Astrocyte (in vitro differentiated cells and primary cell): ENCODE measurements around the gene PPT2. TPM values are rescaled to one million over a fixed set of nuclear protein-coding genes. Genes with fewer than 3 reads are reported as not detected.

Experiments used
- DNase-seq: peaks from one replicate; pipeline ENCODE4 v3.0.0-alpha.2; 2010; ENCODE audit warnings: low read depth
- FAIRE-seq: peaks from 2 replicates; lab custom pipeline; 2011; peaks lifted over from hg19 to GRCh38; lab: Jason Lieb, UNC
- H2AFZ ChIP-seq: 2 replicates; pipeline ENCODE4 v1.6.0; 2012; ENCODE audit warnings: low read depth, low read length, inconsistent platforms
- H3K27ac ChIP-seq: 2 replicates; pipeline ENCODE4 v1.5.1; 2011; ENCODE audit warnings: low read depth, low read length, inconsistent platforms
- H3K27me3 ChIP-seq: 2 replicates; pipeline ENCODE4 v1.6.0; 2011; ENCODE audit warnings: low read length, inconsistent platforms; ENCODE audit not compliant: insufficient read depth
- H3K36me3 ChIP-seq: 2 replicates; pipeline ENCODE4 v1.5.1; 2011; ENCODE audit warnings: low read length, inconsistent platforms; ENCODE audit not compliant: insufficient read depth
- H3K4me1 ChIP-seq: 2 replicates; pipeline ENCODE4 v1.5.1; 2011; ENCODE audit warnings: low read length, inconsistent platforms; ENCODE audit not compliant: insufficient read depth
- H3K4me2 ChIP-seq: 2 replicates; pipeline ENCODE4 v1.6.0; 2012; ENCODE audit warnings: low read length, inconsistent platforms
- H3K4me3 ChIP-seq: 2 replicates; pipeline ENCODE4 v1.5.1; 2011; ENCODE audit warnings: low read depth, mild to moderate bottlenecking, low read length, inconsistent platforms; ENCODE audit not compliant: insufficient read depth
- H3K79me2 ChIP-seq: 2 replicates; pipeline ENCODE4 v1.6.0; 2012; ENCODE audit warnings: mild to moderate bottlenecking, low read length, inconsistent platforms; ENCODE audit not compliant: insufficient read depth
- H3K9ac ChIP-seq: 2 replicates; pipeline ENCODE4 v1.6.0; 2012; ENCODE audit warnings: mild to moderate bottlenecking, low read length, inconsistent platforms
- H3K9me3 ChIP-seq: 2 replicates; pipeline ENCODE4 v1.5.1; 2012; ENCODE audit warnings: low read depth, mild to moderate bottlenecking, low read length, inconsistent platforms; ENCODE audit not compliant: insufficient read depth
- H4K20me1 ChIP-seq: 2 replicates; pipeline ENCODE4 v1.6.0; 2012; ENCODE audit warnings: low read length, inconsistent platforms; ENCODE audit not compliant: insufficient read depth
- H3K27ac Mint-ChIP-seq: one replicate; pipeline ENCODE4 v1.8.0; 2021; ENCODE audit warnings: mild to moderate bottlenecking, mixed read lengths; ENCODE audit not compliant: unreplicated experiment
- H3K27me3 Mint-ChIP-seq: one replicate; pipeline ENCODE4 v1.8.0; 2021; ENCODE audit warnings: low read depth, mixed read lengths; ENCODE audit not compliant: unreplicated experiment
- H3K36me3 Mint-ChIP-seq: one replicate; pipeline ENCODE4 v1.8.0; 2021; ENCODE audit warnings: low read depth, mixed read lengths; ENCODE audit not compliant: unreplicated experiment
- H3K4me1 Mint-ChIP-seq: one replicate; pipeline ENCODE4 v1.8.0; 2021; ENCODE audit warnings: low read depth, mixed read lengths; ENCODE audit not compliant: unreplicated experiment
- H3K4me3 Mint-ChIP-seq: one replicate; pipeline ENCODE4 v1.8.0; 2021; ENCODE audit warnings: mild to moderate bottlenecking, moderate library complexity, mixed read lengths; ENCODE audit not compliant: unreplicated experiment
- H3K9me3 Mint-ChIP-seq: one replicate; pipeline ENCODE4 v1.8.0; 2021; ENCODE audit warnings: mild to moderate bottlenecking, mixed read lengths; ENCODE audit not compliant: unreplicated experiment
- EZH2 ChIP-seq: IDR thresholded peaks from 2 replicates; pipeline ENCODE4 v1.6.1; 2012; ENCODE audit warnings: mild to moderate bottlenecking, low read length, inconsistent platforms; ENCODE audit not compliant: insufficient read depth
- total RNA-seq: library from RNA; stranded (reverse); gene quantifications from 2 replicates; pipeline ENCODE4 v1.2.1, GENCODE V29; 2021
- TF ChIP-seq, protein P1 (sequence below): IDR thresholded peaks from 2 replicates; pipeline ENCODE4 v1.5.1; 2011; ENCODE audit warnings: low read depth, mild to moderate bottlenecking, inconsistent platforms, low read length, moderate library complexity; ENCODE audit not compliant: insufficient read depth

Gene PPT2
- total RNA-seq, 1 donor from 2014 or later: 33.0 TPM

DNA sequence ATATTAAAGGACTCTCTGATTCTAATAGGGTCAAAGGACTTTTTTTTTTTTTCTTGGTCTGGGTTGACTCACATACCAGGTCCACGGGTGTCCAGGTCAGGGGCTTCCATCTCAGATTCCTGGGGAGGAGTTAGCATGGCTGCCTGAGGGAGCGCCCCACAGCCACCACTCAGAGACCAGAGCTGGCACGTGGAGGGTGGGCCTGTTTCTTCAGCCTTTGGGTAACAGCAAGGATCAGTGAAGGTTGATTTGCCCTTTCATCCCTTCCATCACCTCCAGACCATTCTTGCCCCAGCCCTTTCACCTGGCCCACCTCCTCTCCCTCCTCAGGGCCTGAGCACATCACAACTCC is 44.4 kb downstream of the PPT2 start:
- H3K27me3 ChIP-seq: no peaks in the 10 kb centered on the region
- H3K27me3 Mint-ChIP-seq: peaks cover 6% of the 10 kb centered on the region
- H3K79me2 ChIP-seq: no peaks in the 10 kb centered on the region
- no peaks in the 10 kb centered on the region for H3K36me3 Mint-ChIP-seq
- H3K9me3 ChIP-seq: no peaks in the 10 kb centered on the region
- H3K36me3 ChIP-seq: no peaks in the 10 kb centered on the region
- TF ChIP-seq EZH2: no peak
- TF ChIP-seq, protein P1, sequence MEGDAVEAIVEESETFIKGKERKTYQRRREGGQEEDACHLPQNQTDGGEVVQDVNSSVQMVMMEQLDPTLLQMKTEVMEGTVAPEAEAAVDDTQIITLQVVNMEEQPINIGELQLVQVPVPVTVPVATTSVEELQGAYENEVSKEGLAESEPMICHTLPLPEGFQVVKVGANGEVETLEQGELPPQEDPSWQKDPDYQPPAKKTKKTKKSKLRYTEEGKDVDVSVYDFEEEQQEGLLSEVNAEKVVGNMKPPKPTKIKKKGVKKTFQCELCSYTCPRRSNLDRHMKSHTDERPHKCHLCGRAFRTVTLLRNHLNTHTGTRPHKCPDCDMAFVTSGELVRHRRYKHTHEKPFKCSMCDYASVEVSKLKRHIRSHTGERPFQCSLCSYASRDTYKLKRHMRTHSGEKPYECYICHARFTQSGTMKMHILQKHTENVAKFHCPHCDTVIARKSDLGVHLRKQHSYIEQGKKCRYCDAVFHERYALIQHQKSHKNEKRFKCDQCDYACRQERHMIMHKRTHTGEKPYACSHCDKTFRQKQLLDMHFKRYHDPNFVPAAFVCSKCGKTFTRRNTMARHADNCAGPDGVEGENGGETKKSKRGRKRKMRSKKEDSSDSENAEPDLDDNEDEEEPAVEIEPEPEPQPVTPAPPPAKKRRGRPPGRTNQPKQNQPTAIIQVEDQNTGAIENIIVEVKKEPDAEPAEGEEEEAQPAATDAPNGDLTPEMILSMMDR: no peak
- H3K9me3 Mint-ChIP-seq: no peaks in the 10 kb centered on the region
- H3K4me3 ChIP-seq: no peak overlapping the region
- peaks cover 11% of the 10 kb centered on the region for H3K4me1 Mint-ChIP-seq
- FAIRE-seq (no peak), DNase-seq (no peak)
- no peak overlapping the region for H3K9ac ChIP-seq
- no peak overlapping the region for H3K4me3 Mint-ChIP-seq
- H2AFZ ChIP-seq: no peak overlapping the region
- H3K4me1 ChIP-seq: peaks cover 15% of the 10 kb centered on the region
- no peak overlapping the region for H3K27ac Mint-ChIP-seq
- no peak overlapping the region for H3K27ac ChIP-seq
- H3K4me2 ChIP-seq: no peak overlapping the region
- no peaks in the 10 kb centered on the region for H4K20me1 ChIP-seq

GRCh38 chr6:32198866-32199265 is 44.9 kb downstream of the PPT2 start:
- H3K79me2 ChIP-seq: no peaks in the 10 kb centered on the region
- H3K27ac Mint-ChIP-seq: no peak overlapping the region
- H3K27me3 ChIP-seq: no peaks in the 10 kb centered on the region

More at GRCh38 chr6:32198866-32199265, 44.9 kb downstream of the PPT2 start:
- Mint-ChIP-seq H3K4me3 (no peak overlapping the region), H3K36me3 (no peaks in the 10 kb centered on the region), H3K9me3 (no peaks in the 10 kb centered on the region), H3K27me3 (peaks cover 10% of the 10 kb centered on the region), H3K4me1 (peaks cover 10% of the 10 kb centered on the region)
- H2AFZ ChIP-seq: no peak overlapping the region
- DNase-seq (no peak), FAIRE-seq (no peak)
- TF ChIP-seq, protein P1: no peak
- no peak for TF ChIP-seq EZH2
- H3K4me1 ChIP-seq: peaks cover 15% of the 10 kb centered on the region
- no peaks in the 10 kb centered on the region for H3K36me3 ChIP-seq
- H3K9me3 ChIP-seq: no peaks in the 10 kb centered on the region
- H3K27ac ChIP-seq: no peak overlapping the region
- no peak overlapping the region for H3K9ac ChIP-seq
- H4K20me1 ChIP-seq: no peaks in the 10 kb centered on the region
- H3K4me2 ChIP-seq: no peak overlapping the region
- no peak overlapping the region for H3K4me3 ChIP-seq
